SK-N-SH treated with all-trans-retinoic acid at 6 μM for 48 hours (cell line): ENCODE data around the gene BTK.

Experiments used
- CSDC2 ChIP-seq: fragments of 250-450 bp; sonication (Bioruptor Pico); IDR thresholded peaks from 2 replicates; pipeline ENCODE4 v1.5.0; 2020; ENCODE audit warnings: mild to moderate bottlenecking, moderate library complexity
- GLIS3 ChIP-seq: fragments of 250-450 bp; sonication (Bioruptor Pico); IDR thresholded peaks from 2 replicates; pipeline ENCODE4 v1.5.0; 2020; ENCODE audit warnings: mild to moderate bottlenecking, moderate library complexity
- ISL1 ChIP-seq: fragments of 250-450 bp; sonication (Bioruptor Pico); IDR thresholded peaks from 2 replicates; pipeline ENCODE4 v2.1.2; 2022; ENCODE audit warnings: mild to moderate bottlenecking, moderate library complexity
- OSR1 ChIP-seq: fragments of 250-450 bp; sonication (Bioruptor Pico); IDR thresholded peaks from 2 replicates; pipeline ENCODE4 v1.8.0; 2022; ENCODE audit warnings: moderate library complexity, mild to moderate bottlenecking, inconsistent platforms
- POU6F1 ChIP-seq: fragments of 250-450 bp; sonication (Bioruptor Pico); IDR thresholded peaks from 2 replicates; pipeline ENCODE4 v1.8.0; 2021; ENCODE audit warnings: low read depth, mild to moderate bottlenecking, moderate library complexity, borderline replicate concordance
- PPARA ChIP-seq: fragments of 250-450 bp; sonication (Bioruptor Pico); IDR thresholded peaks from 2 replicates; pipeline ENCODE4 v1.5.0; 2020; ENCODE audit warnings: mild to moderate bottlenecking, borderline replicate concordance
- RARB ChIP-seq: fragments of 250-450 bp; sonication (Bioruptor Pico); IDR thresholded peaks from 2 replicates; pipeline ENCODE4 v1.8.0; 2021; ENCODE audit warnings: mild to moderate bottlenecking, moderate library complexity
- TCF4 ChIP-seq: fragments of 250-450 bp; sonication (Bioruptor Pico); IDR thresholded peaks from 2 replicates; pipeline ENCODE4 v1.8.0; 2021; ENCODE audit warnings: mild to moderate bottlenecking, moderate library complexity, borderline replicate concordance
- ZC3H10 ChIP-seq: fragments of 250-450 bp; sonication (Bioruptor Pico); IDR thresholded peaks from 2 replicates; pipeline ENCODE4 v1.5.1; 2021; ENCODE audit warnings: mild to moderate bottlenecking, moderate library complexity
- ZFP3 ChIP-seq: fragments of 250-450 bp; sonication (Bioruptor Pico); IDR thresholded peaks from 2 replicates; pipeline ENCODE4 v1.5.0; 2020; ENCODE audit warnings: mild to moderate bottlenecking, moderate library complexity
- ZFP30 ChIP-seq: fragments of 450-650 bp; formaldehyde crosslinking; IDR thresholded peaks from 2 replicates; pipeline ENCODE4 v1.5.0; 2022; ENCODE audit warnings: mild to moderate bottlenecking, moderate library complexity
- ZNF565 ChIP-seq: fragments of 450-650 bp; formaldehyde crosslinking; conservative IDR thresholded peaks from 2 replicates; pipeline ENCODE4 v1.5.0; 2020; ENCODE audit warnings: low read depth, mild to moderate bottlenecking, moderate library complexity
- ZNF70 ChIP-seq: fragments of 450-650 bp; formaldehyde crosslinking; IDR thresholded peaks from 2 replicates; pipeline ENCODE4 v1.5.0; 2020; ENCODE audit warnings: mild to moderate bottlenecking, moderate library complexity
- TF ChIP-seq, protein P1 (sequence below): fragments of 250-450 bp; sonication (Bioruptor Pico); IDR thresholded peaks from 2 replicates; pipeline ENCODE4 v1.8.0; 2020; ENCODE audit warnings: mild to moderate bottlenecking, moderate library complexity, borderline replicate concordance

DNA sequence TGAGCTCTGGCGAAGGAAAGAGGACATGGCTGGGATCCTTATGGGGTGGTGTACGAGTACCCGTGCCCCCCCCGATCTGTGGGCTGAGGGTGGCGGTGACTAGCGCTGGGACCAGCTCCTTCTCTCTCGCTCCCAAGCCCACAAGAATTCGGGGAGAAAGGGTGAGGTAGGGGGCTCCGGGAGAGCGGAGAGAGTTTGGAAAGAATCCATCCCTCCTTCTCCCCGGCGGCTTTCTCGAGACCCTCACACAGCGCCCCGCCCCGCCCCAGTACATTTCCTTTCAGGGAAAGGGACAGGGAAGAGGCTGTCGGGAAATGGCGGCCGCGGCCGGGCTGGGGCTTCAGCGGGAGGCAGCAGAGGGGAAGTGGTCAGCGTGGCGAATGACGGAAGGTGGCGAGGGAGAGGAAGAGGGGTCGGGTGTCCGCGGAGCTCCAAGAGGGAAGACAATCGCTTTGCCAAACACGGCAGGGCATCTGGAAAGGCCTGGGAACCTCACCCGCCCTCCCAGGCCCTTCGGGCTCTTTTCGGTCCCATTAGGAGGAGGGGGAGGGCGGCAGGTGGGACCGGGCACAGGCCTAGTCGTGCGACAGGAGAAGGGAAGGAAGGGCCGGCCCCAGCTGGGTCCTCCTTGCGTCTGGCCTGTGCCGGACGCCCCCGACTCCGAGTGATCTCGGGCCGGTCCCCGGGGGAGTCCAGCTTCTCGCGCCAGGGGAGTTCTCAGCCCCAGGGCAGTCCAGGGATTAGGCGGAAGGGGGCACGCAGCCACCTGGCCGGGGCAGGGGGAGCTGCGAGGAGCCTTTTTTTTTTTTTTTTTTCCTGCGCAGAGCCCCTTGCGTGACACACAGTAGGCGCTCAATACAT, 32.2 kb upstream of the BTK start:
- TF ChIP-seq, protein P1, sequence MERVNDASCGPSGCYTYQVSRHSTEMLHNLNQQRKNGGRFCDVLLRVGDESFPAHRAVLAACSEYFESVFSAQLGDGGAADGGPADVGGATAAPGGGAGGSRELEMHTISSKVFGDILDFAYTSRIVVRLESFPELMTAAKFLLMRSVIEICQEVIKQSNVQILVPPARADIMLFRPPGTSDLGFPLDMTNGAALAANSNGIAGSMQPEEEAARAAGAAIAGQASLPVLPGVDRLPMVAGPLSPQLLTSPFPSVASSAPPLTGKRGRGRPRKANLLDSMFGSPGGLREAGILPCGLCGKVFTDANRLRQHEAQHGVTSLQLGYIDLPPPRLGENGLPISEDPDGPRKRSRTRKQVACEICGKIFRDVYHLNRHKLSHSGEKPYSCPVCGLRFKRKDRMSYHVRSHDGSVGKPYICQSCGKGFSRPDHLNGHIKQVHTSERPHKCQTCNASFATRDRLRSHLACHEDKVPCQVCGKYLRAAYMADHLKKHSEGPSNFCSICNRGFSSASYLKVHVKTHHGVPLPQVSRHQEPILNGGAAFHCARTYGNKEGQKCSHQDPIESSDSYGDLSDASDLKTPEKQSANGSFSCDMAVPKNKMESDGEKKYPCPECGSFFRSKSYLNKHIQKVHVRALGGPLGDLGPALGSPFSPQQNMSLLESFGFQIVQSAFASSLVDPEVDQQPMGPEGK (CRISPR knock-in tag), result no peak
- TF ChIP-seq ZFP30 (CRISPR knock-in tag) (no peak), RARB (CRISPR knock-in tag) (no peak), ZFP3 (CRISPR knock-in tag) (no peak), TCF4 (no peak), GLIS3 (no peak), PPARA (no peak), ZNF70 (CRISPR knock-in tag) (no peak), OSR1 (CRISPR knock-in tag) (no peak), ISL1 (no peak), ZNF565 (CRISPR knock-in tag) (no peak), ZC3H10 (no peak), CSDC2 (CRISPR knock-in tag) (no peak), POU6F1 (CRISPR knock-in tag) (no peak)
